ENCODE measurements around the gene PGM1. TPM values are rescaled to one million over a fixed set of nuclear protein-coding genes. Genes with fewer than 3 reads are reported as not detected.

PGM1 gene
- total and polyA plus RNA-seq, 2 donors (not counting 3 experiments of a cell fraction or from before 2014, with no cell fraction given), result 9.3 to 21.0 TPM

GRCh38 chr1:63557365-63557987 is 35.7 kb upstream of the PGM1 start:
- H3K79me2 ChIP-seq (ENCODE audit: control insufficient read depth, insufficient read depth, low read length), result no peaks in the 10 kb centered on the region
- no peaks in the 10 kb centered on the region for H3K9me3 ChIP-seq (replicated peaks; ENCODE audit: control insufficient read depth, insufficient read depth, low read length)
- H3K9ac ChIP-seq (replicated peaks; ENCODE audit: extremely low read depth, insufficient read depth, low read length), result no peak overlapping the region
- no TSS peak for BruUV-seq (replicated peaks)
- POLR2A ChIA-PET, result no interaction called here
- H3K27ac ChIP-seq (ENCODE audit: insufficient read depth, low read depth, low read length), result no peak overlapping the region
- no peaks in the 10 kb centered on the region for H3K4me1 ChIP-seq (ENCODE audit: control insufficient read depth, extremely low read depth, insufficient read depth, low read length)
- intact Hi-C loops (cut with micrococcal nuclease) (loop anchor here (1.0 to 10.0 kb wide), 2 partner anchors 553 to 689 kb away; no protein-coding TSS in a partner anchor), dilution Hi-C loops (cut with MboI; ENCODE audit: extremely low pct_ligation_motif_present, low sequenced_read_pairs) (no loop called here)
- H2AFZ ChIP-seq (ENCODE audit: low read depth, low read length), result no peak overlapping the region
- FAIRE-seq, result no peak
- DNase-seq (ENCODE audit: low read depth, low spot score), result peak; percentile 52
- no peak overlapping the region for H3K4me2 ChIP-seq (ENCODE audit: insufficient read depth, low read length)
- H3K27me3 ChIP-seq (ENCODE audit: control insufficient read depth in 2 of 2, insufficient read depth in 2 of 2, low read length in 2 of 2), result no peaks in the 10 kb centered on the region
- H3K4me3 ChIP-seq (replicated peaks in 1 of 3; ENCODE audit: insufficient read depth in 1 of 3, low read depth in 1 of 3, low read length in 3 of 3), result no peak overlapping the region
- TF ChIP-seq EZH2 (IDR thresholded peaks at IDR 0.05; ENCODE audit: borderline replicate concordance, low read depth, low read length, severe bottlenecking) (no peak), FOS (IDR thresholded peaks at IDR 0.05; ENCODE audit: borderline replicate concordance, insufficient read depth, low read length) (no peak), POLR2AphosphoS5 (IDR thresholded peaks at IDR 0.05; ENCODE audit: insufficient read depth, low read depth, low read length) (no peak), POLR2A (IDR thresholded peaks at IDR 0.05; ENCODE audit: low read depth, low read length) (no peak)
- TF ChIP-seq, protein P1, sequence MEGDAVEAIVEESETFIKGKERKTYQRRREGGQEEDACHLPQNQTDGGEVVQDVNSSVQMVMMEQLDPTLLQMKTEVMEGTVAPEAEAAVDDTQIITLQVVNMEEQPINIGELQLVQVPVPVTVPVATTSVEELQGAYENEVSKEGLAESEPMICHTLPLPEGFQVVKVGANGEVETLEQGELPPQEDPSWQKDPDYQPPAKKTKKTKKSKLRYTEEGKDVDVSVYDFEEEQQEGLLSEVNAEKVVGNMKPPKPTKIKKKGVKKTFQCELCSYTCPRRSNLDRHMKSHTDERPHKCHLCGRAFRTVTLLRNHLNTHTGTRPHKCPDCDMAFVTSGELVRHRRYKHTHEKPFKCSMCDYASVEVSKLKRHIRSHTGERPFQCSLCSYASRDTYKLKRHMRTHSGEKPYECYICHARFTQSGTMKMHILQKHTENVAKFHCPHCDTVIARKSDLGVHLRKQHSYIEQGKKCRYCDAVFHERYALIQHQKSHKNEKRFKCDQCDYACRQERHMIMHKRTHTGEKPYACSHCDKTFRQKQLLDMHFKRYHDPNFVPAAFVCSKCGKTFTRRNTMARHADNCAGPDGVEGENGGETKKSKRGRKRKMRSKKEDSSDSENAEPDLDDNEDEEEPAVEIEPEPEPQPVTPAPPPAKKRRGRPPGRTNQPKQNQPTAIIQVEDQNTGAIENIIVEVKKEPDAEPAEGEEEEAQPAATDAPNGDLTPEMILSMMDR (IDR thresholded peaks at IDR 0.05; ENCODE audit: extremely low read depth in 1 of 2, insufficient read depth in 1 of 2, low read depth in 1 of 2, low read length in 2 of 2), result peak; percentile 53 to 58
- H3K36me3 ChIP-seq (ENCODE audit: control insufficient read depth in 2 of 2, extremely low read depth in 1 of 2, insufficient read depth in 2 of 2, low read length in 2 of 2), result no peaks in the 10 kb centered on the region
- CTCF ChIA-PET, result interaction anchor here (0.6 to 5.6 kb wide), 15 partner anchors 9 to 690 kb away, joined by 3 to 68 read pairs (median 5); partner anchors contain the start of genes EFCAB7, ITGB3BP and PGM1
- no peaks in the 10 kb centered on the region for H4K20me1 ChIP-seq (replicated peaks; ENCODE audit: control insufficient read depth, extremely low read depth, insufficient read depth, low read length)
- H3K9me1 ChIP-seq (replicated peaks; ENCODE audit: control insufficient read depth, extremely low read depth, insufficient read depth, low read length), result no peaks in the 10 kb centered on the region

Measured in endothelial cell of umbilical vein (primary cell).